ENCODE results near the gene TBC1D4. TPM values are rescaled to one million over a fixed set of nuclear protein-coding genes. Genes with fewer than 3 reads are reported as not detected.
A peak's percentile ranks its signal among the peaks of the same experiment; 100 is the strongest.

Gene TBC1D4
- total and polyA plus RNA-seq, 10 donors, result 10.1 to 67.0 (median 21.6) TPM

- Histone ChIP-seq H3K27me3 (replicated peaks in 1 of 7) (no peaks in the 10 kb centered on the region), H3K4me3 (no peak overlapping the region), H3K4me1 (peaks cover 0 to 25% (median 10%) of the 10 kb centered on the region in 6 donors), H3K9me3 (no peaks in the 10 kb centered on the region), H3K36me3 (peaks cover 0 to 11% (median 1%) of the 10 kb centered on the region in 6 donors), H3K27ac (peak overlapping the region in 4 of 8 donors; percentile 21 to 43 (median 29))
- DNase-seq, result no peak
- TF ChIP-seq POLR2A (IDR thresholded peaks at IDR 0.05), result no peak
- TF ChIP-seq CTCF (IDR thresholded peaks at IDR 0.05 in 8 of 11, conservative IDR thresholded peaks at IDR 0.05 in 3 of 11), result no peak
- TF ChIP-seq POLR2AphosphoS5 (IDR thresholded peaks at IDR 0.05), result no peak
- WGBS, 5 donors, result 68 to 84% (median 74%) methylated on average over 10 of the region's 10 CpGs
- intact Hi-C loops (cut with DNase I; ENCODE audit: low total_unique reads), result no loop called here
Measured at GRCh38 chr13:75302071-75302698, 179.8 kb downstream of the TBC1D4 start.

GRCh38 chr13:75299913-75300862 is 181.8 kb downstream of the TBC1D4 start:
- intact Hi-C loops (cut with DNase I; ENCODE audit: low total_unique reads), result no loop called here
- TF ChIP-seq POLR2AphosphoS5 (IDR thresholded peaks at IDR 0.05), result no peak
- TF ChIP-seq CTCF (IDR thresholded peaks at IDR 0.05 in 8 of 11, conservative IDR thresholded peaks at IDR 0.05 in 3 of 11), result no peak
- no peak for TF ChIP-seq POLR2A (IDR thresholded peaks at IDR 0.05)
- WGBS, 5 donors, result 64 to 79% (median 67%) methylated on average over 4 of the region's 4 CpGs
- H3K27ac ChIP-seq, result peak overlapping the region in 6 of 8 donors; percentile 16 to 43 (median 34)
- H3K4me1 ChIP-seq, result peaks cover 0 to 28% (median 5%) of the 10 kb centered on the region in 6 donors
- no peaks in the 10 kb centered on the region for H3K9me3 ChIP-seq
- H3K36me3 ChIP-seq, result peaks cover 0 to 9% (median 1%) of the 10 kb centered on the region in 6 donors
- DNase-seq, result no peak
- no peak overlapping the region for H3K4me3 ChIP-seq
- H3K27me3 ChIP-seq (replicated peaks in 1 of 7), result no peaks in the 10 kb centered on the region

GRCh38 chr13:75299246-75299645 is 182.7 kb downstream of the TBC1D4 start:
- H3K27ac ChIP-seq, result peak overlapping the region in 4 of 8 donors; percentile 14 to 41 (median 30)

More at GRCh38 chr13:75299246-75299645, 182.7 kb downstream of the TBC1D4 start:
- H3K36me3 ChIP-seq, result peaks cover 0 to 9% (median 1%) of the 10 kb centered on the region in 6 donors
- no peaks in the 10 kb centered on the region for H3K9me3 ChIP-seq
- H3K27me3 ChIP-seq (replicated peaks in 1 of 7), result no peaks in the 10 kb centered on the region
- intact Hi-C loops (cut with DNase I; ENCODE audit: low total_unique reads), result no loop called here
- no peak for DNase-seq
- TF ChIP-seq CTCF (IDR thresholded peaks at IDR 0.05 in 8 of 11, conservative IDR thresholded peaks at IDR 0.05 in 3 of 11), result no peak
- no peak for TF ChIP-seq POLR2A (IDR thresholded peaks at IDR 0.05)
- TF ChIP-seq POLR2AphosphoS5 (IDR thresholded peaks at IDR 0.05), result no peak
- H3K4me3 ChIP-seq, result no peak overlapping the region
- peaks cover 0 to 30% (median 3%) of the 10 kb centered on the region in 6 donors for H3K4me1 ChIP-seq
- 83 to 90% (median 88%) methylated on average over 5 of the region's 5 CpGs for WGBS, 5 donors
